Hepatocyte (in vitro differentiated cells): Measurements from ENCODE around the gene MAPK13.

Source experiments
- EZH2 ChIP-seq: fragments of 200-600 bp; sonication (generic); IDR thresholded peaks from 2 replicates; pipeline ENCODE4 v1.6.1; 2016; ENCODE audit warnings: antibody characterized with exemption, mild to moderate bottlenecking, borderline replicate concordance
- EZH2phosphoT487 ChIP-seq: fragments of 200-600 bp; sonication (generic); IDR thresholded peaks from one replicate; pipeline ENCODE4 v1.6.1; 2018; ENCODE audit warnings: antibody characterized with exemption, mild to moderate bottlenecking, low read depth, moderate library complexity; ENCODE audit not compliant: unreplicated experiment, severe bottlenecking
- TF ChIP-seq, protein P1 (sequence below): fragments of 200-600 bp; sonication (generic); IDR thresholded peaks from 2 replicates; pipeline ENCODE4 v1.5.1; 2016; ENCODE audit warnings: antibody characterized with exemption, mild to moderate bottlenecking; ENCODE audit not compliant: poor library complexity

DNA sequence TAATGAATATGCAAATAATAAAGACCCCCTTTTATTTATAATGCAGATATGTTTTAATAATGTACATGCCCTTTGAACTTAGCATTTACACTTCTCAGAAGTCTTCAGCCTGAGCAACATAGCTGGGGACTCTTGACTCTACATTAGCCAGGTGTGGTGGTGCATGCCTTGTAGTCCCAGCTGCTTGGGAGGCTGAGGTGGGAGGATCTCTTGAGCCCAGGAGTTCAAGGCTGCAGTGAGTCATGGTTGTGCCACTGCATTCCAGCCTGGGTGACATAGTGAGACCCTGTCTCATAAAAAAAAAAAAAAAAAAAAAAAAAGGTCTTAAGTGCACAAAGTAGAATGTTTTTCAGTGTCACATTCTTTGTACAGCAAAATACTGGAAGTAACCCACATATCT is 17.3 kb upstream of the MAPK13 start:
- no peak for TF ChIP-seq EZH2phosphoT487
- TF ChIP-seq, protein P1, sequence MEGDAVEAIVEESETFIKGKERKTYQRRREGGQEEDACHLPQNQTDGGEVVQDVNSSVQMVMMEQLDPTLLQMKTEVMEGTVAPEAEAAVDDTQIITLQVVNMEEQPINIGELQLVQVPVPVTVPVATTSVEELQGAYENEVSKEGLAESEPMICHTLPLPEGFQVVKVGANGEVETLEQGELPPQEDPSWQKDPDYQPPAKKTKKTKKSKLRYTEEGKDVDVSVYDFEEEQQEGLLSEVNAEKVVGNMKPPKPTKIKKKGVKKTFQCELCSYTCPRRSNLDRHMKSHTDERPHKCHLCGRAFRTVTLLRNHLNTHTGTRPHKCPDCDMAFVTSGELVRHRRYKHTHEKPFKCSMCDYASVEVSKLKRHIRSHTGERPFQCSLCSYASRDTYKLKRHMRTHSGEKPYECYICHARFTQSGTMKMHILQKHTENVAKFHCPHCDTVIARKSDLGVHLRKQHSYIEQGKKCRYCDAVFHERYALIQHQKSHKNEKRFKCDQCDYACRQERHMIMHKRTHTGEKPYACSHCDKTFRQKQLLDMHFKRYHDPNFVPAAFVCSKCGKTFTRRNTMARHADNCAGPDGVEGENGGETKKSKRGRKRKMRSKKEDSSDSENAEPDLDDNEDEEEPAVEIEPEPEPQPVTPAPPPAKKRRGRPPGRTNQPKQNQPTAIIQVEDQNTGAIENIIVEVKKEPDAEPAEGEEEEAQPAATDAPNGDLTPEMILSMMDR: no peak
- no peak for TF ChIP-seq EZH2
